Gastroesophageal sphincter (tissue), 3 donors: ENCODE results near the gene CCDC106.

Experiments
- CTCF ChIP-seq, 4 experiments: fragments of 200-600 bp in 2 of 4; fragments of 450-650 bp in 2 of 4; sonication (generic) in 1 of 4; IDR thresholded peaks; one replicate each; pipeline ENCODE4 v1.5.1; 2017 to 2019; ENCODE audit warnings: antibody characterized with exemption in 4 of 4, mild to moderate bottlenecking in 2 of 4, moderate library complexity in 2 of 4
- POLR2A ChIP-seq, 2 donors: fragments of 450-650 bp; IDR thresholded peaks; one replicate each; pipeline ENCODE4 v1.6.1; 2017; ENCODE audit warnings: antibody characterized with exemption in 2 of 2, mild to moderate bottlenecking in 2 of 2, moderate library complexity in 1 of 2

- TF ChIP-seq CTCF (IDR thresholded peaks at IDR 0.05) (peak in 3 of 4 experiments; percentile 15 to 41 (median 19)), POLR2A (IDR thresholded peaks at IDR 0.05) (no peak)
Measured at GRCh38 chr19:55638864-55639359, 9.1 kb upstream of the CCDC106 start.
